Endodermal cell (in vitro differentiated cells): ENCODE data around the gene PARVB. TPM values are rescaled to one million over a fixed set of nuclear protein-coding genes. Genes with fewer than 3 reads are reported as not detected.

Source experiments
- DNase-seq: peaks from one replicate; pipeline ENCODE4 v3.0.0-alpha.2; 2017
- H3K27ac ChIP-seq: 2 replicates; pipeline ENCODE4 v1.5.1; 2013; ENCODE audit warnings: mild to moderate bottlenecking, low read depth, low read length, moderate library complexity
- H3K27me3 ChIP-seq: 2 replicates; pipeline ENCODE4 v1.6.1; 2013; ENCODE audit warnings: mild to moderate bottlenecking, low read length, moderate library complexity; ENCODE audit not compliant: insufficient read depth, control insufficient read depth, poor library complexity, severe bottlenecking
- H3K36me3 ChIP-seq: 2 replicates; pipeline ENCODE4 v1.7.0; 2013; ENCODE audit warnings: mild to moderate bottlenecking, low read length, moderate library complexity; ENCODE audit not compliant: control insufficient read depth, insufficient read depth
- H3K4me1 ChIP-seq: one replicate; pipeline ENCODE4 v1.7.0; 2013; ENCODE audit warnings: low read length; ENCODE audit not compliant: control insufficient read depth, insufficient read depth
- H3K4me3 ChIP-seq: 2 replicates; pipeline ENCODE4 v1.5.1; 2013; ENCODE audit warnings: mild to moderate bottlenecking, low read length, moderate library complexity
- H3K9ac ChIP-seq: 2 replicates; pipeline ENCODE4 v1.6.1; 2013; ENCODE audit warnings: mild to moderate bottlenecking, low read length, moderate library complexity; ENCODE audit not compliant: poor library complexity, severe bottlenecking; ENCODE audit errors: extremely low read depth
- H3K9me3 ChIP-seq: 2 replicates; pipeline ENCODE4 v1.6.1; 2013; ENCODE audit warnings: mild to moderate bottlenecking, low read length, moderate library complexity; ENCODE audit not compliant: control insufficient read depth
- H3K27ac Mint-ChIP-seq: 2 replicates; pipeline ENCODE4 v1.8.0; 2020; ENCODE audit warnings: mixed read lengths
- H3K27me3 Mint-ChIP-seq: 2 replicates; pipeline ENCODE4 v1.8.0; 2021; ENCODE audit warnings: mild to moderate bottlenecking, mixed read lengths; ENCODE audit not compliant: insufficient read depth
- H3K36me3 Mint-ChIP-seq: 2 replicates; pipeline ENCODE4 v1.8.0; 2020; ENCODE audit warnings: low read depth, mixed read lengths
- H3K4me1 Mint-ChIP-seq: 2 replicates; pipeline ENCODE4 v1.8.0; 2020; ENCODE audit warnings: mixed read lengths
- H3K4me3 Mint-ChIP-seq: 2 replicates; pipeline ENCODE4 v1.8.0; 2020; ENCODE audit warnings: mild to moderate bottlenecking, moderate library complexity, mixed read lengths
- H3K9me3 Mint-ChIP-seq: 2 replicates; pipeline ENCODE4 v1.8.0; 2020; ENCODE audit warnings: mild to moderate bottlenecking, mixed read lengths
- WGBS, 2 experiments: methylation state at CpG; one replicate each; pipeline versions ENCODE4 v1.1.5 to v1.1.7; 2013; ENCODE audit warnings: missing lambda C conversion rate in 2 of 2, mixed read lengths in 1 of 2; ENCODE audit not compliant: insufficient coverage in 1 of 2, insufficient read length in 1 of 2; 5-methylcytosine and 5-hydroxymethylcytosine counted together
- total RNA-seq, 2 donors: library from RNA; stranded (reverse); fragmentation: NEBNext Ultra II Directional in 1 of 2; extraction: Animal tissue kit (Norgen Biotek cat#: 25700) in 1 of 2; gene quantifications; 2 replicates in 1 of 2; 3 replicates in 1 of 2; pipeline ENCODE4 v1.2.1, GENCODE V29; 2021
- TF ChIP-seq, protein P1 (sequence below): fragments of 200-600 bp; sonication (generic); conservative IDR thresholded peaks from 2 replicates; pipeline ENCODE4 v1.5.0; 2021; ENCODE audit warnings: antibody characterized with exemption, mild to moderate bottlenecking

PARVB gene
- total RNA-seq, 2 donors from 2014 or later, result 29.6 to 32.3 TPM

DNA sequence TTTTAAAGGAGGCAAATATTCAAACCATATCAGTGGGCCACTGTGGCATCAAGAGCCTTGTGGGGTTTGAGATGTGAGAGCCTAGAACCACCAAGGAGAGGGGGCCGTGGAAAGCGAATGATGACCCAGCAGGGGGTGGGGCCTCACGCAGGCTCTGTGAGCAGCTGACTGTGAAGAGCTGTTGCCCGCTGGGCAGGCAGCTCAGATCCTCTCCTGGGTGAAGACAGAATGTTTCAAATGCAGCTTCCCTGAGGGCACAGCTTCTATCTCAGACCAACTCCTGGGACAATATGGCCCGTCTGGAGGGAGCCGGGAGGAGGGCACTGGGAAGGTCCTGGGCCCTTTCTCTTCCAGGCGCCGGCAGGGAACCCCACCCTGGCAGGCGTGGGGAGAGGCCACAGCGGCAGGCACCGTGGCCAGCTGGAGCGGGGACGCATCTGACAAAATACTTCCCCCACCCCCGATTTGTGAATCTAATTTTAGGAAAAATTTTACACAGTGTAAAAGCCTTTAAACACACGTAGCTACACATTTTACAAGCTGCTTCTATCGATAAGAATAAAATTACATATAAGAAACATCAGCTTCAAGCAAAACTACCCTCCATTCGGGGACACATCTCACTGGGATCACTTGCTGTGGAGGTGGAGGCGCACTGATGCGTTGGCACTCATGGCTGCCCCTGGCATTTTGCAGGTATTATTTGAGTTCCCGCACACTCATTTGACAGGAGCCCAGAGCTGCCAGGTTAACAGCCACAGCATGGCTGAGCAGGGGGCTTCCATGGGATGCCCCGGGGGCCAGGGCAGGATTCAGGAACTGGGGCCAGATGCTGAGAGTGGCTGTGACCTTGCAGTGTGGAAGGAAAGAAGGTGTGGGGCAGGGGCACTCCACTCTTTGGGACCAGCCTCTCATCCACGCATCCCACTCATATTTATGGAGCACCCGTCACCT is 196.9 kb downstream of the PARVB start:
- H3K4me3 Mint-ChIP-seq, result no peak overlapping the region
- Histone ChIP-seq H3K9ac (no peak overlapping the region), H3K4me1 (no peaks in the 10 kb centered on the region), H3K9me3 (no peaks in the 10 kb centered on the region), H3K4me3 (no peak overlapping the region), H3K27ac (no peak overlapping the region), H3K36me3 (no peaks in the 10 kb centered on the region), H3K27me3 (no peaks in the 10 kb centered on the region)
- no peaks in the 10 kb centered on the region for H3K4me1 Mint-ChIP-seq
- TF ChIP-seq, protein P1, sequence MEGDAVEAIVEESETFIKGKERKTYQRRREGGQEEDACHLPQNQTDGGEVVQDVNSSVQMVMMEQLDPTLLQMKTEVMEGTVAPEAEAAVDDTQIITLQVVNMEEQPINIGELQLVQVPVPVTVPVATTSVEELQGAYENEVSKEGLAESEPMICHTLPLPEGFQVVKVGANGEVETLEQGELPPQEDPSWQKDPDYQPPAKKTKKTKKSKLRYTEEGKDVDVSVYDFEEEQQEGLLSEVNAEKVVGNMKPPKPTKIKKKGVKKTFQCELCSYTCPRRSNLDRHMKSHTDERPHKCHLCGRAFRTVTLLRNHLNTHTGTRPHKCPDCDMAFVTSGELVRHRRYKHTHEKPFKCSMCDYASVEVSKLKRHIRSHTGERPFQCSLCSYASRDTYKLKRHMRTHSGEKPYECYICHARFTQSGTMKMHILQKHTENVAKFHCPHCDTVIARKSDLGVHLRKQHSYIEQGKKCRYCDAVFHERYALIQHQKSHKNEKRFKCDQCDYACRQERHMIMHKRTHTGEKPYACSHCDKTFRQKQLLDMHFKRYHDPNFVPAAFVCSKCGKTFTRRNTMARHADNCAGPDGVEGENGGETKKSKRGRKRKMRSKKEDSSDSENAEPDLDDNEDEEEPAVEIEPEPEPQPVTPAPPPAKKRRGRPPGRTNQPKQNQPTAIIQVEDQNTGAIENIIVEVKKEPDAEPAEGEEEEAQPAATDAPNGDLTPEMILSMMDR, result no peak
- H3K36me3 Mint-ChIP-seq, result no peaks in the 10 kb centered on the region
- H3K27ac Mint-ChIP-seq, result no peak overlapping the region
- peaks cover 5% of the 10 kb centered on the region for H3K27me3 Mint-ChIP-seq
- WGBS, 2 experiments, result 84 to 88% methylated on average over 9 to 23 of the region's 23 CpGs
- peak; percentile 31 for DNase-seq
- peaks cover 2% of the 10 kb centered on the region for H3K9me3 Mint-ChIP-seq

DNA sequence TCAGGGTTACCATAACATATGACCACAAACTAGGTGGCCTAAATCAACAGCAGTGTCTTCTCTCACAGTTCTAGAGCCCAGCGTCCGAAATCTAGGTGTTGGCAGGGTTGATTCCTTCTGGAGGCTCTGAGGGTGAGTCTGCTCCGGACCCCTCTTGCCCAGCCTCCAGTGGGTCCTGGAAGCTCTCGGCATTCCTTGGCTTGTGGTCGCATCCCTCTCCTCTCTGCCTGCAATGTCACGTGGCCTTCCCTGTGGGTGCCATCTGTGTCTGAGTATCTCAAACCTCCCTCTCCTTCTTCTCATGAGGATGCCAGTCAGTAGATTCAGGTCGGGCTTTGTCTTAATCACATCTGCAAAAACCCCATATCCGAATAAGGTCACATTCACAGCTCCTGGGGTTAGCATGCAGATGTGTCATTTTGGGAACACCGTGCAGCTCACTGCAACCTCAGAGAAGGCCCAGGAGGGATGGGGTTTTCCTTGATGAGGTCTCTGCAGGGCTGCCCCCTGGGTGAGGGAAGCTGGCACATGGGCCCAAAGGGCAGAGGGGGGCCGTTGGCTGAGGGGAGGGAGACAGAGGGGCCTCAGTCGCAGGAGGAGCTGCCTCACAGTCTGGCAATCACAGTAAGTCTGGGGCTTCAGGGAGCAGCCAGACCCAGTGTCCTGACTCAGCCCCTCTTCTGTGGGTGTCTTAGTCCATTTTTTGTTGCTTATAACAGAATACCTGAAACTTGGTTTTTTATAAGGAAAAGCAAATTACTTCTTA is 197.8 kb downstream of the PARVB start:
- DNase-seq, result peak; percentile 20
- Histone ChIP-seq H3K27ac (no peak overlapping the region), H3K9me3 (no peaks in the 10 kb centered on the region), H3K27me3 (no peaks in the 10 kb centered on the region), H3K4me1 (no peaks in the 10 kb centered on the region), H3K9ac (no peak overlapping the region), H3K4me3 (no peak overlapping the region), H3K36me3 (no peaks in the 10 kb centered on the region)
- 91 to 95% methylated on average over 9 to 11 of the region's 11 CpGs for WGBS, 2 experiments
- Mint-ChIP-seq H3K36me3 (no peaks in the 10 kb centered on the region), H3K4me3 (no peak overlapping the region), H3K9me3 (peaks cover 2% of the 10 kb centered on the region), H3K27ac (no peak overlapping the region), H3K27me3 (peaks cover 5% of the 10 kb centered on the region), H3K4me1 (no peaks in the 10 kb centered on the region)
- TF ChIP-seq, protein P1, result no peak

Other genes with a start within 250 kb of the PARVB start
- gene EFCAB6, start 212.0 kb upstream of the PARVB start, total RNA-seq, result 1 to 10 TPM; 1.8 to 2.0 TPM
- 10 to 100 TPM; 11.4 to 12.7 TPM for gene SULT4A1, start 161.8 kb upstream of the PARVB start, total RNA-seq
- gene PNPLA5, start 132.3 kb upstream of the PARVB start, total RNA-seq, result under 1 TPM; 0.68 to 0.73 TPM
- gene PNPLA3, start 100.5 kb upstream of the PARVB start, total RNA-seq, result 10 to 100 TPM; 48.1 to 52.6 TPM
- 10 to 100 TPM; 54.4 to 56.0 TPM for gene SAMM50, start 68.9 kb upstream of the PARVB start, total RNA-seq
- under 1 TPM; 0.11 to 0.44 TPM for gene PARVG, start 156.6 kb downstream of the PARVB start, total RNA-seq